ENCODE measurements around the gene LRRC37A.
A peak's percentile ranks its signal among the peaks of the same experiment; 100 is the strongest.
"Not testable (repeated sequence)": the region's sequence is repeated elsewhere in the genome, so short reads cannot be mapped to it uniquely, and the experiment has no call there.

Gene LRRC37A

DNA sequence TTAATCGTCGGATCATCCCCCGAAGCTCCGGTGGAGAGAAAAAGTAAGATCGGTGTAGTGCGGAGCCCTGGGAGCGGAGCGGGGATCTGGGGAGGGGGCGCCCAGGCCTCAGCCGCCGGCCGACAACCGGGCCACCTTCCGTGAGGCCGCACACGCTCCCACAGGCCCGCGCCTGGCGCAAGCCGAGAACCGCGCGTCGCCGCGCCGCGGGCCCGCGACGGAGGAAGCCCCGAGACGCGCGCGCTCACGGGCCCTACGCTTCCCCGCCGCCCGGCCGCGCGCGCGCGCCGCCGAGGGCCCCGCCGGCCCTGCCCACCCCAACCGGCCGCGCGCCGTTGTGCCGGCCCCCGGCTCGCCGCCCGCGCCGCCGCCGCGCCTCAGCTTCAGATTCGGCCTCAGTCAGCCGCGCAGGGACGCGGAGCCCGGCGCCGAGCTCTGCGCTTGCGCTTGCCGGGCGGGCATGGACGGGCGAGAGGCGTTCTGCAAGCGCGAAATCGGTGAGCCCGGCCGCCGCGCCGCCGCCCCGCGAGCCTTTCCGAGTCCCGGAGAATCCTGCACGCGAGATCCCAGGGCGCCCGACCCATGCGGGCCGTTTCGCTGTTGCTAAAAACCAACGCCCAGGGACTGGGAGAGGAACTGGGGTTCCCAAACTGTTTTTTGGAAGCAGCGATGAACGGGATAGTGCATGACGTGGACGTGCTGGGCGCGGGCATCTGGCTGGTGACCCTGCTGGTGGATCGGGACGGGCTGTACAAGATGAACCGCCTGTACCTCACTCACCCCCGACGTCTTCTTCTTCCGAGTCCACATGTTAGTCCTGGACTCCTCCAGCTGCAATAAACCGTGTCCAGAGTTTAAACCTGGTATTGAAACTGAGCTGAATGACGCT, 28.0 kb upstream of the LRRC37A start:
- DNase-seq (ENCODE audit: low read depth), result peak; percentile 85
- TF ChIP-seq, protein P1, sequence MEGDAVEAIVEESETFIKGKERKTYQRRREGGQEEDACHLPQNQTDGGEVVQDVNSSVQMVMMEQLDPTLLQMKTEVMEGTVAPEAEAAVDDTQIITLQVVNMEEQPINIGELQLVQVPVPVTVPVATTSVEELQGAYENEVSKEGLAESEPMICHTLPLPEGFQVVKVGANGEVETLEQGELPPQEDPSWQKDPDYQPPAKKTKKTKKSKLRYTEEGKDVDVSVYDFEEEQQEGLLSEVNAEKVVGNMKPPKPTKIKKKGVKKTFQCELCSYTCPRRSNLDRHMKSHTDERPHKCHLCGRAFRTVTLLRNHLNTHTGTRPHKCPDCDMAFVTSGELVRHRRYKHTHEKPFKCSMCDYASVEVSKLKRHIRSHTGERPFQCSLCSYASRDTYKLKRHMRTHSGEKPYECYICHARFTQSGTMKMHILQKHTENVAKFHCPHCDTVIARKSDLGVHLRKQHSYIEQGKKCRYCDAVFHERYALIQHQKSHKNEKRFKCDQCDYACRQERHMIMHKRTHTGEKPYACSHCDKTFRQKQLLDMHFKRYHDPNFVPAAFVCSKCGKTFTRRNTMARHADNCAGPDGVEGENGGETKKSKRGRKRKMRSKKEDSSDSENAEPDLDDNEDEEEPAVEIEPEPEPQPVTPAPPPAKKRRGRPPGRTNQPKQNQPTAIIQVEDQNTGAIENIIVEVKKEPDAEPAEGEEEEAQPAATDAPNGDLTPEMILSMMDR (IDR thresholded peaks at IDR 0.05; ENCODE audit: low read length, missing control alignments), result no peak

GRCh38 chr17:46270032-46270431, 24.9 kb upstream of the LRRC37A start:
- TF ChIP-seq, protein P1 (IDR thresholded peaks at IDR 0.05; ENCODE audit: low read length, missing control alignments), result no peak
- no peak overlapping the region for H3K4me3 ChIP-seq (replicated peaks; ENCODE audit: low read depth, low read length)
- no peak for DNase-seq (ENCODE audit: low read depth)

More for the DNA sequence above, 28.0 kb upstream of the LRRC37A start:
- H3K4me3 ChIP-seq (replicated peaks; ENCODE audit: low read depth, low read length), result peak overlapping the region; percentile 65

DNA sequence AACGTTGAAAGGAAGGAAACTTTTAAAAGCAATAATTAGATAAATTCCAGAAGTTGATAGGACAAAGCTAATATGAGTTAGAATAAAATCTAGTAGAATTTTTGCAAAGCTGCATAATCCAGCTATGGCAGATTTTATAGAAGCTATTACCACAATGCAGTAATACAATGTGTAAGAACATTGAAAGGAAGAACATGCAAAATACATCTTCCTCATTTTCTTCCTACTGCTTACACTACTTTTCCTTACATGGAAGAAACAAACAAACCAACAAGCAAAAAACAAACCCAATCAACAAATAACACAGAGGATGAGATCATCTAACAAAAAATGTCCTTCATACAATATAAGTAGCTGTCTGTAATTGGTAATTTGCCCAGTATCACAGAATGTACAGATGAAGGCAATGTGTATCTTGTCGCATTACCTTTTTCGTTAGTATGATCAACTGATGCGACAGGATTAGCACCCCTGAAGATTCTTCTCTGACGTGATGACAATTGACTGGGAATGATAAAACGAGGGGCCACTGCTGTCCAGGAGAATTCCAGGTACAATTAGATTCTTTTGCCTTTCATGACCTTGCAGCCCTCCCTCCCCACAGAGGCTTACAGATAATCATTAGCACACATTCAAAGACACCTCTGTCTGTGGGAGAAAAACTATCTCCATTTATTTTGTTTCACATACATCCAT, 21.2 kb upstream of the LRRC37A start:
- no peak overlapping the region for H3K4me3 ChIP-seq (replicated peaks; ENCODE audit: low read depth, low read length)
- TF ChIP-seq, protein P1 (IDR thresholded peaks at IDR 0.05; ENCODE audit: low read length, missing control alignments), result no peak
- no peak for DNase-seq (ENCODE audit: low read depth)

DNA sequence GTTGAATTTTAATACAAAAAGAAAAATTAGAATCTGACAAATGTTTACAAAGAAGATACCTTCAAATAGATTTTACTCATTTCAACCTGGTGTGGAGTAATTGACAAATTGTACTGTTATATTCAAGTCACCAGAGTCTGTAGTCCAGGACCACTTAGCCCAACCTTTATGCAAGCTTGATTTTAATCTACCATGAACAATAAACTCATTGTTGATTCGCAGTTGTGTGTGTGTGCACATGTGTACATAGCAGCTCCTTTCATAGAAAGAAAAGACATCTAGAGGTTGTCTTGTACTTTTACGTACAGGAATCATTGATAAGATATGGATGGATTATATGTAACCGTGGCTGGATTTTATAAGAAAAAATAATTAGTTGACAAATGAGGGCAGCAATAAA, 20.7 kb upstream of the LRRC37A start:
- DNase-seq (ENCODE audit: low read depth), result no peak
- TF ChIP-seq, protein P1 (IDR thresholded peaks at IDR 0.05; ENCODE audit: low read length, missing control alignments), result no peak

GRCh38 chr17:46276728-46277479, 18.0 kb upstream of the LRRC37A start:
- DNase-seq (ENCODE audit: low read depth), result not testable (repeated sequence)

More for the DNA sequence above, 20.7 kb upstream of the LRRC37A start:
- H3K4me3 ChIP-seq (replicated peaks; ENCODE audit: low read depth, low read length), result no peak overlapping the region

GRCh38 chr17:46281336-46281735, 13.6 kb upstream of the LRRC37A start:
- not testable (repeated sequence) for H3K4me3 ChIP-seq (replicated peaks; ENCODE audit: low read depth, low read length); DNase-seq (ENCODE audit: low read depth)

More at GRCh38 chr17:46276728-46277479, 18.0 kb upstream of the LRRC37A start:
- not testable (repeated sequence) for H3K4me3 ChIP-seq (replicated peaks; ENCODE audit: low read depth, low read length)

DNA sequence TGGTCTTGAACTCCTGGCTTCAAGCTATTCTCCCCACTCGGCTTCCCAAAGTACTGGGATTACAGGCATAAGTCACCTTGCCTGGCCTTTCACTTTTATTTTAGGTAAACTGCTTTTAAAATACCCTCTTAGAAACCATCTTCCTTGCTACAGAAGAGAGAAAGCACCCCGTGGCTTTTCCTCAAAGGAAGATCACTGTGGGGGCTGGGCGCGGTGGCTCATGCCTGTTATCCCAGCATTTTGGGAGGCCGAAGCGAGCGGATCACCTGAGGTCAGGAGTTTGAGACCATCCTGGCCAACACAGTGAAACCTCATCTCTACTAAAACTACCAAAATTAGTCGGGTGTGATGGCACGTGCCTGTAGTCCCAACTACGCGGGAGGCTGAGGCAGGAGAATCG, 12.3 kb upstream of the LRRC37A start:
- H3K4me3 ChIP-seq (replicated peaks; ENCODE audit: low read depth, low read length); DNase-seq (ENCODE audit: low read depth): not testable (repeated sequence)

GRCh38 chr17:46284467-46284866, 10.5 kb upstream of the LRRC37A start:
- not testable (repeated sequence) for H3K4me3 ChIP-seq (replicated peaks; ENCODE audit: low read depth, low read length); DNase-seq (ENCODE audit: low read depth)

- not testable (repeated sequence) for H3K4me3 ChIP-seq (replicated peaks; ENCODE audit: low read depth, low read length)
- peak; percentile 21 for DNase-seq (ENCODE audit: low read depth)
Measured at GRCh38 chr17:46285500-46285899, 9.4 kb upstream of the LRRC37A start.
